GM12873 (cell line): ENCODE data around the gene NR1I3.

Experiments used
- TF ChIP-seq, protein P1 (sequence below): IDR thresholded peaks from 2 replicates; pipeline ENCODE4 v1.5.1; 2012; ENCODE audit warnings: low read depth, mild to moderate bottlenecking, moderate library complexity, low read length, control low read depth; ENCODE audit not compliant: insufficient read depth; ENCODE audit errors: missing control alignments

The NR1I3 gene

DNA sequence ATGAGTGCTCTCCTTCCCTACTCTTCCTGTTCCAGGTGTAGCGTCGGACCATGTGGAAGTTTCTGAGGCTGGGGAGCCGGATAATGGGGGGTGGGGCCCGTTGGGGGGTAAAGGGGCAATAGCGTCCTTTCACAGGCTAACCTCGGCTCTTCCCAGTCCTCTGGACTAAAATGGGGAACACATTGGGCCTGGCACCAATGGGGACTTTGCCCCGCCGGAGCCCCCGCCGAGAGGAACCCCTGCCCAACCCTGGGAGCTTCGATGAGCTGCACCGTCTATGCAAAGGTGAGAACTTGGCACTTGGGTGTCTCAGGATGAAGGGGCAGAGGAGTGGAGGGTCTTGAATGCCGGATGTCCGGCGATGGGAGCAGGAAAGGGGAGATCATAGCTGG is 11.7 kb downstream of the NR1I3 start:
- TF ChIP-seq, protein P1, sequence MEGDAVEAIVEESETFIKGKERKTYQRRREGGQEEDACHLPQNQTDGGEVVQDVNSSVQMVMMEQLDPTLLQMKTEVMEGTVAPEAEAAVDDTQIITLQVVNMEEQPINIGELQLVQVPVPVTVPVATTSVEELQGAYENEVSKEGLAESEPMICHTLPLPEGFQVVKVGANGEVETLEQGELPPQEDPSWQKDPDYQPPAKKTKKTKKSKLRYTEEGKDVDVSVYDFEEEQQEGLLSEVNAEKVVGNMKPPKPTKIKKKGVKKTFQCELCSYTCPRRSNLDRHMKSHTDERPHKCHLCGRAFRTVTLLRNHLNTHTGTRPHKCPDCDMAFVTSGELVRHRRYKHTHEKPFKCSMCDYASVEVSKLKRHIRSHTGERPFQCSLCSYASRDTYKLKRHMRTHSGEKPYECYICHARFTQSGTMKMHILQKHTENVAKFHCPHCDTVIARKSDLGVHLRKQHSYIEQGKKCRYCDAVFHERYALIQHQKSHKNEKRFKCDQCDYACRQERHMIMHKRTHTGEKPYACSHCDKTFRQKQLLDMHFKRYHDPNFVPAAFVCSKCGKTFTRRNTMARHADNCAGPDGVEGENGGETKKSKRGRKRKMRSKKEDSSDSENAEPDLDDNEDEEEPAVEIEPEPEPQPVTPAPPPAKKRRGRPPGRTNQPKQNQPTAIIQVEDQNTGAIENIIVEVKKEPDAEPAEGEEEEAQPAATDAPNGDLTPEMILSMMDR, result no peak

DNA sequence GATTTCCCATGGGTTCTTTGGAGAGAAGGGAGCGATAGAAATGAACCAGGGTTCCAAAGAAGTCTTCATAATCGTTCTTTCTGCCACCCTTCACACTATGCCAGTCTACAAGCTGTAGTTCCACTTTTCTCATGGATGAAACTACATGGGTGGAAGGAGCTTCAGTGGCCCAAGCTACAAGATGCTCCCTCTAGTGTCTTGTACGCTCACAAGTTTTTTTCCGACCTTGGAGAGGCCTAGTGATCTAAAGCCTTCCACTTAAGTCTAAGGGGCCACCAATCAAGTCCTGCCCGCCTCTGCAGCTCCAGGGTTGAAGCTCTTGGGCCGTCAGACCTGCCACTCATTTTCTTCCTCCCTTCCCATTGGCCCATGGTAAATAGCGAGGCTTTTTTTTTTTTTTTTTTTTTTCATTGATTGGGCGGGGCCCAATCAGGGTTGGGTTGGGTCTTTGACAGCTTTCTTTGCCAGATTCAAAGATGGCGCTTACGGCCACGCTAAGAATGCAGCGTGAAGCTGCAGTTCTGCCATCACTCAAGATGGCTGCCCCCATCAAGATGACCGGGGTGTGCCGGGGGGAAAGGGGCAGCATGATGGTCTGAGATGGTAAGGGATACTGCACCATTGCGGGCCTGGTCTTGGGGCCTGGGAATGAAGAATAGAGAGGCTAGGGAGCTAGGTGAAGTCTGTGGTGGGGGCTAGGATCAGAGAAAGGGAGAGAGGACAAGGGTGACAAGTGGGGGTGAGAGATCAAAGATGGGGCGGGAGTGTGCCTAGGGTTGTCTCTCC is 12.3 kb downstream of the NR1I3 start, which contains the start of gene TOMM40L:
TOMM40L (plus strand) TSS at position 527 of the 786 bp plus-strand sequence. CDS start 430 bp downstream, outside the sequence.
- TF ChIP-seq, protein P1, result peak; percentile 75

DNA sequence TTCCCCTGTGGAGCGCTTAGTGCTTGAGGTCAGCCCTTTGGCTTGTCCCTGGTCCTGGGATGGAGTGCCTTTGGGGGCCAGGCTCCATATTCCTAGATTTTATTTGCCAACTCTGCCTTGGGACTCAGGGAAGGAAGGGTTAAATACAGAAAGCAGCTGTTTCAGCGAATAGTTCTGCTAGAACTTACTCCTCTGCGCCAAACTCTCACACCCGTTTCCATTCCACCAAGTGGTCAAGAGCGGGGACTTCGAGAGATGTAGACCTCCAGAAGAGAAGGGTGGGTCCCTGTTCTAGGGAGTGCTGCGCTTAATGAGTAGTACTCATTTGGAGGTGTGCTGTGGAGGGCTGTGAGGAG is 12.8 kb downstream of the NR1I3 start:
- TF ChIP-seq, protein P1, result no peak

DNA sequence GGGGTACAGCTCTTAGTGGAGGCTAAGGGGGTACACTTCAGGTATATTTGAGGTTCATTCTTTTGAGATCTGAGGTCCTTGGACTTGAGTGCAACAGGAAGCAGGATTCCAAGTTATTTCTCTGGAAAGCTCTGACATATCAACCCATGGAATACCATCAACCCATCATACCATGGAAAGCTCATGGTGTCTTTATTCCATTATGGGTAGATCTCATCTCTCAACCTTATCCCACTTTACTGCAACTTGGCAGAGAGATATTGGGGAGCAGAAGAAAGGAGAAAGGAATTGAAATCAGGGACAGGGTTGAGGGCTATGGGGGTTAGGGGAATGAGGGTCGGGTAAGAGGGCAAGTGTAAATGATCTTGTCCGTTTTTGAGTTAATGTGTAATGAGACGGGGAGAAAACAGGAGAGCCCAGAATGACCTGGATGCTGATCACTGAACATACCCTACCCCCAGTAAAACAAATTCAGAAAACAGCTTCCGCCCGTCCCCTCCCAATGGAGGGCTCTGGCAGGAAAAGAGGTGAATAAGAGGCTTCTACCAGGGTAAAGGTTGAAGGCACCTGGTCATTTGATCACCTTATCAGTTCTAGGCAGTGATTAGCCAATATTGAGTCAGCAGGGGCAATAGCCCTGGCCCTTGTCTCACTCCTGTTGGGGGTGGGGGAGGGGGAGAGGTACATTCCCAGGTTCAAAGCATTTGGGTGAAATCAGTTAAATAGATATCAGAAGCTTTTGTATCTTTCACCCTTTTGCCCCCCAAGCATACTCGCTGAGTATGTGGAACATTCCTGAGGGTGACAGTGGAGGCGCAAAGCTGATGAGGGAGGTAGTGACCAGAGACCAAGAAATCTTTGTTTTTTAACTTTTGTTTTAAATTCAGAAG is 14.0 kb downstream of the NR1I3 start:
- TF ChIP-seq, protein P1, result no peak

DNA sequence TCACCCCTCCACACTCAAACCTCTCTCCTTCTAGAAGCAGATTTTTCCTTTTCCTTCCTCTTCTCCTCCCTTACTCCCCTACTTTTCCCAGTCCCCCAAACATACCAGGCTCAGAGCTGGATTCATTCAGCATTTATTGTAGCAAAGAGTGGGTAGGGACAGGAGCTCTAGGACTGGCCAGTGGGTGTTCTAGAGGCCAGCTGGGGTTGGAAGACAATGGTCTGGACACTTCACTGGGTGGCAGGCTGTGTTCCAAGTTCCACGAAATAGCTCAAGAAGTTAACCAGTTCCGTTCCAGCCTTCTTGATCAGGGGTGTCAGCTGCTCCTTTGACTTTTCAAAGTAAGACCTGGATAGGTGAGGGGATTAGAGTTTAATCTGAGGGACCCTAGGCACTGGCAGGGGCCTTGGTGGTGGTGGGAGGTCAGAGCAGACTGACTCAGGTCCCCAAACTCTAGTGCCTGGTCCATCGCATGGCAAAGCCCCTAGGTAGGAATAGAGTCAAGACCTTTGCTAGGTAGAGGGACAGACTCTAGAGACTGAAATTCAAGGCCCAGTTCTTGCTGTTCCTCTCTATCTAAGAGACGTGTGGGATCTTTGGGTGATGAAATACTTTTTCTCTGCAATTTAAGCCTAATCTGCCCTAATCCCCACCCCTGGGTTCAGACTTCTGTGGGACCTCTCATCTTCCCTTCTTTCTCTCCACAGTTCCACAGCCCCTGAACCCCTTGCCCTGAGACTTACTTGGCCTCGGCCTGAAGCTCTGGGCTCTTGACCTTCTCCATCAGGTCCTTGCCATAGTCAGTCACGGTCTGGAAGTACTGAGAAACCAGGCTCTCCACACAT is 15.6 kb downstream of the NR1I3 start:
- TF ChIP-seq, protein P1, result no peak

DNA sequence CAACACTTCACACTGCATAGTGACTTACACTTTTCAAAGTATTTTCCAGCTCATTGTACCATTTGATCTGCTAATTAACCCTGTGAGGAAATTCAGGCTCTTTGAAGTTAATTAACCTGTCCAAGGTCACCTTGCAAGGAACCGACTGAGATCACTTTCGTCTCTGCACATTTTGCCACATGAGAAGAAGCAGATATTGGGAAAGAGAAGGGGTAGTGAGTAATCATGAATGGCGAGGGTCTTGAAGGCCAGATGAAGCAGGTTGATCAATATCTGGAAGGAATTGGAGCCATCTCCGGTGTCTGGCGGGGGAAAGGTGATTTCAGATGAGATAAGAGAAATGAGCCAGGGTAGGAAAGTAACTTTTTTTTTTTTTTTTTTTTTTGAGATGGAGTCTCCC is 18.0 kb downstream of the NR1I3 start:
- TF ChIP-seq, protein P1, result no peak
